ENCODE data around the gene RFLNA. TPM values are rescaled to one million over a fixed set of nuclear protein-coding genes. Genes with fewer than 3 reads are reported as not detected.

Gene RFLNA
- total and polyA plus RNA-seq, 4 donors = 0.40 to 1.8 (median 1.4) TPM

- DNase-seq (no peak), ATAC-seq (ENCODE audit: insufficient read depth, low FRiP score) (no peak)
- peaks cover 0 to 2% (median 0%) of the 10 kb centered on the region in 5 donors for H3K4me1 ChIP-seq (ENCODE audit: control insufficient read depth in 5 of 5, insufficient read depth in 5 of 5, low read length in 5 of 5)
- H3K36me3 ChIP-seq (ENCODE audit: control insufficient read depth in 4 of 4, insufficient read depth in 4 of 4, low read length in 4 of 4) = peaks cover 0 to 2% (median 0%) of the 10 kb centered on the region in 4 donors
- 74 to 85% methylated on average over 4 of the region's 4 CpGs for WGBS, 2 donors
- TF ChIP-seq CTCF (IDR thresholded peaks at IDR 0.05; ENCODE audit: control extremely low read depth, extremely low read depth) = no peak
- no peak overlapping the region for H3K4me3 ChIP-seq
- no peak overlapping the region for H3K9ac ChIP-seq (ENCODE audit: insufficient read depth in 1 of 2, low read length in 2 of 2)
- peaks cover 0 to 6% (median 0%) of the 10 kb centered on the region in 4 donors for H3K9me3 ChIP-seq (ENCODE audit: control insufficient read depth in 4 of 4, insufficient read depth in 3 of 4, low read length in 3 of 4)
- no peak overlapping the region for H3K27ac ChIP-seq (ENCODE audit: low read depth in 1 of 2, low read length in 1 of 2)
- no peaks in the 10 kb centered on the region for H3K27me3 ChIP-seq (ENCODE audit: control insufficient read depth in 3 of 3, insufficient read depth in 3 of 3, low read length in 2 of 3)
Measured at GRCh38 chr12:124310178-124310577, 15.3 kb downstream of the RFLNA start.

GRCh38 chr12:124310785-124311184 lies 15.9 kb downstream of the RFLNA start:
- Histone ChIP-seq H3K4me1 (ENCODE audit: control insufficient read depth in 5 of 5, insufficient read depth in 5 of 5, low read length in 5 of 5) (peaks cover 0 to 7% (median 0%) of the 10 kb centered on the region in 5 donors), H3K27me3 (ENCODE audit: control insufficient read depth in 3 of 3, insufficient read depth in 3 of 3, low read length in 2 of 3) (no peaks in the 10 kb centered on the region), H3K9me3 (ENCODE audit: control insufficient read depth in 4 of 4, insufficient read depth in 3 of 4, low read length in 3 of 4) (peaks cover 0 to 2% (median 0%) of the 10 kb centered on the region in 4 donors), H3K4me3 (no peak overlapping the region), H3K27ac (ENCODE audit: low read depth in 1 of 2, low read length in 1 of 2) (no peak overlapping the region), H3K36me3 (ENCODE audit: control insufficient read depth in 4 of 4, insufficient read depth in 4 of 4, low read length in 4 of 4) (no peaks in the 10 kb centered on the region), H3K9ac (ENCODE audit: insufficient read depth in 1 of 2, low read length in 2 of 2) (no peak overlapping the region)
- DNase-seq (no peak), ATAC-seq (ENCODE audit: insufficient read depth, low FRiP score) (no peak)
- 95 to 96% methylated on average over 3 of the region's 3 CpGs for WGBS, 2 donors
- no peak for TF ChIP-seq CTCF (IDR thresholded peaks at IDR 0.05; ENCODE audit: control extremely low read depth, extremely low read depth)

GRCh38 chr12:124311292-124312109 lies 16.6 kb downstream of the RFLNA start:
- no peak for ATAC-seq (ENCODE audit: insufficient read depth, low FRiP score)

More at GRCh38 chr12:124311292-124312109, 16.6 kb downstream of the RFLNA start:
- 83 to 89% methylated on average over 17 of the region's 17 CpGs for WGBS, 2 donors
- no peak for TF ChIP-seq CTCF (IDR thresholded peaks at IDR 0.05; ENCODE audit: control extremely low read depth, extremely low read depth)
- Histone ChIP-seq H3K4me3 (no peak overlapping the region), H3K27me3 (ENCODE audit: control insufficient read depth in 3 of 3, insufficient read depth in 3 of 3, low read length in 2 of 3) (no peaks in the 10 kb centered on the region), H3K9ac (ENCODE audit: insufficient read depth in 1 of 2, low read length in 2 of 2) (no peak overlapping the region), H3K36me3 (ENCODE audit: control insufficient read depth in 4 of 4, insufficient read depth in 4 of 4, low read length in 4 of 4) (no peaks in the 10 kb centered on the region), H3K4me1 (ENCODE audit: control insufficient read depth in 5 of 5, insufficient read depth in 5 of 5, low read length in 5 of 5) (peaks cover 0 to 7% (median 0%) of the 10 kb centered on the region in 5 donors), H3K9me3 (ENCODE audit: control insufficient read depth in 4 of 4, insufficient read depth in 3 of 4, low read length in 3 of 4) (no peaks in the 10 kb centered on the region), H3K27ac (ENCODE audit: low read depth in 1 of 2, low read length in 1 of 2) (no peak overlapping the region)
- no peak for DNase-seq

Measured in lung (tissue), 12 donors.